HEK293 (cell line): ENCODE data around the gene SHROOM4.

ENCODE experiments used
- CTCF ChIA-PET: fragments of 350-600 bp; formaldehyde crosslinking; extraction: SDS; loops from one replicate; lab custom pipeline; 2021; ENCODE audit warnings: antibody characterized with exemption; lab: Yijun Ruan, JAX
- POLR2A ChIA-PET: fragments of 300-600 bp; formaldehyde crosslinking; extraction: SDS; loops from one replicate; lab custom pipeline; 2020; ENCODE audit warnings: antibody characterized with exemption, inconsistent platforms; lab: Yijun Ruan, JAX
- H3K27ac ChIP-seq: fragments of 200-500 bp; sonication (Bioruptor generic); 2 replicates; pipeline ENCODE4 v1.5.1; 2014; ENCODE audit warnings: low read depth, low read length, control low read depth, inconsistent platforms; ENCODE audit errors: extremely low read depth
- H3K36me3 ChIP-seq, 2 experiments: fragments of 200-500 bp in 1 of 2; sonication (Bioruptor generic) in 1 of 2; 1 replicate in 1 of 2; 2 replicates in 1 of 2; pipeline ENCODE4 v1.5.1; 2014 to 2017; ENCODE audit warnings: inconsistent platforms in 2 of 2, low read length in 2 of 2; ENCODE audit not compliant: control insufficient read depth in 2 of 2, insufficient read depth in 1 of 2
- H3K4me1 ChIP-seq: fragments of 200-500 bp; sonication (Bioruptor generic); 2 replicates; pipeline ENCODE4 v1.5.1; 2014; ENCODE audit warnings: mild to moderate bottlenecking, low read length, inconsistent platforms; ENCODE audit not compliant: control insufficient read depth, insufficient read depth
- H3K4me3 ChIP-seq: 2 replicates; pipeline ENCODE4 v1.5.1; 2011; ENCODE audit warnings: low read depth, mild to moderate bottlenecking, control low read depth, low read length, moderate library complexity
- H3K9me3 ChIP-seq: fragments of 200-500 bp; sonication (Bioruptor generic); 2 replicates; pipeline ENCODE4 v1.5.1; 2014; ENCODE audit warnings: low read depth, low read length, inconsistent platforms; ENCODE audit not compliant: control insufficient read depth, insufficient read depth
- GLIS2 ChIP-seq: fragments of 450-650 bp; formaldehyde crosslinking; IDR thresholded peaks from 2 replicates; pipeline ENCODE4 v1.5.1; 2016; ENCODE audit warnings: missing biosample characterization, missing genetic modification characterization
- PRDM4 ChIP-seq: fragments of 450-650 bp; formaldehyde crosslinking; IDR thresholded peaks from 2 replicates; pipeline ENCODE4 v1.5.1; 2017; ENCODE audit warnings: missing biosample characterization, missing genetic modification characterization
- SCRT1 ChIP-seq: fragments of 450-650 bp; formaldehyde crosslinking; IDR thresholded peaks from 2 replicates; pipeline ENCODE4 v1.5.1; 2016; ENCODE audit warnings: missing biosample characterization, missing genetic modification characterization, borderline replicate concordance
- TCF7L2 ChIP-seq: IDR thresholded peaks from 2 replicates; pipeline ENCODE4 v1.6.1; 2011; ENCODE audit warnings: low read depth, mild to moderate bottlenecking, inconsistent platforms, low read length, moderate library complexity, borderline replicate concordance
- YY1 ChIP-seq: fragments of 450-650 bp; formaldehyde crosslinking; IDR thresholded peaks from 2 replicates; pipeline ENCODE4 v1.5.1; 2018; ENCODE audit warnings: missing biosample characterization, missing genetic modification characterization
- ZBTB11 ChIP-seq: fragments of 450-650 bp; formaldehyde crosslinking; conservative IDR thresholded peaks from 2 replicates; pipeline ENCODE4 v1.5.1; 2016; ENCODE audit warnings: low read depth, missing biosample characterization, missing genetic modification characterization
- ZBTB7A ChIP-seq: fragments of 450-650 bp; formaldehyde crosslinking; IDR thresholded peaks from 2 replicates; pipeline ENCODE4 v1.5.1; 2016; ENCODE audit warnings: low read depth, missing biosample characterization, missing genetic modification characterization
- ZNF138 ChIP-seq: fragments of 450-650 bp; formaldehyde crosslinking; IDR thresholded peaks from 2 replicates; pipeline ENCODE4 v1.5.1; 2016; ENCODE audit warnings: missing biosample characterization, missing genetic modification characterization, borderline replicate concordance
- ZNF146 ChIP-seq: fragments of 450-650 bp; formaldehyde crosslinking; IDR thresholded peaks from 2 replicates; pipeline ENCODE4 v1.5.1; 2016; ENCODE audit warnings: missing biosample characterization, missing genetic modification characterization
- ZNF169 ChIP-seq: fragments of 450-650 bp; formaldehyde crosslinking; IDR thresholded peaks from 2 replicates; pipeline ENCODE4 v1.5.1; 2016; ENCODE audit warnings: missing biosample characterization, missing genetic modification characterization
- ZNF184 ChIP-seq: fragments of 450-650 bp; IDR thresholded peaks from 2 replicates; pipeline ENCODE4 v1.5.1; 2018; ENCODE audit warnings: missing biosample characterization, mild to moderate bottlenecking, missing genetic modification characterization
- ZNF19 ChIP-seq: fragments of 450-650 bp; formaldehyde crosslinking; IDR thresholded peaks from 2 replicates; pipeline ENCODE4; 2016; ENCODE audit warnings: missing biosample characterization, missing genetic modification characterization, low read depth
- ZNF221 ChIP-seq: fragments of 450-650 bp; formaldehyde crosslinking; IDR thresholded peaks from 2 replicates; pipeline ENCODE4 v1.5.1; 2017; ENCODE audit warnings: missing biosample characterization, missing genetic modification characterization, borderline replicate concordance
- ZNF266 ChIP-seq: fragments of 450-650 bp; formaldehyde crosslinking; IDR thresholded peaks from 2 replicates; pipeline ENCODE4 v1.5.1; 2016; ENCODE audit warnings: missing biosample characterization, missing genetic modification characterization, low read depth
- ZNF274 ChIP-seq, 2 experiments: fragments of 200-500 bp in 1 of 2; fragments of 450-650 bp in 1 of 2; sonication (Bioruptor generic) in 1 of 2; formaldehyde crosslinking in 1 of 2; IDR thresholded peaks; 2 replicates each; pipeline versions ENCODE4 v1.5.1 to v1.6.1; 2014 to 2016; ENCODE audit warnings: borderline replicate concordance in 1 of 2, inconsistent platforms in 1 of 2, low read length in 1 of 2, missing biosample characterization in 1 of 2, missing genetic modification characterization in 1 of 2
- ZNF302 ChIP-seq: fragments of 450-650 bp; formaldehyde crosslinking; IDR thresholded peaks from 2 replicates; pipeline ENCODE4 v1.5.1; 2016; ENCODE audit warnings: missing biosample characterization, missing genetic modification characterization, low read depth
- ZNF335 ChIP-seq: fragments of 450-650 bp; formaldehyde crosslinking; conservative IDR thresholded peaks from 2 replicates; pipeline ENCODE4 v1.5.1; 2016; ENCODE audit warnings: missing biosample characterization, missing genetic modification characterization
- ZNF423 ChIP-seq: fragments of 450-650 bp; formaldehyde crosslinking; IDR thresholded peaks from 2 replicates; pipeline ENCODE4 v1.5.1; 2016; ENCODE audit warnings: missing biosample characterization, missing genetic modification characterization
- ZNF473 ChIP-seq: fragments of 450-650 bp; formaldehyde crosslinking; IDR thresholded peaks from 2 replicates; pipeline ENCODE4 v1.5.1; 2017; ENCODE audit warnings: missing biosample characterization, missing genetic modification characterization
- ZNF48 ChIP-seq: fragments of 450-650 bp; formaldehyde crosslinking; IDR thresholded peaks from 2 replicates; pipeline ENCODE4 v1.5.1; 2016; ENCODE audit warnings: missing biosample characterization, missing genetic modification characterization
- ZNF530 ChIP-seq: fragments of 450-650 bp; formaldehyde crosslinking; IDR thresholded peaks from 2 replicates; pipeline ENCODE4 v1.5.1; 2016; ENCODE audit warnings: low read depth, missing biosample characterization, missing genetic modification characterization
- ZNF548 ChIP-seq: fragments of 450-650 bp; formaldehyde crosslinking; IDR thresholded peaks from 2 replicates; pipeline ENCODE4 v1.5.1; 2016; ENCODE audit warnings: missing biosample characterization, missing genetic modification characterization
- ZNF561 ChIP-seq: fragments of 450-650 bp; IDR thresholded peaks from 2 replicates; pipeline ENCODE4 v1.5.1; 2018; ENCODE audit warnings: missing biosample characterization, missing genetic modification characterization, borderline replicate concordance
- ZNF629 ChIP-seq: fragments of 450-650 bp; formaldehyde crosslinking; IDR thresholded peaks from 2 replicates; pipeline ENCODE4 v1.5.1; 2017; ENCODE audit warnings: missing biosample characterization, missing genetic modification characterization
- ZNF654 ChIP-seq: fragments of 450-650 bp; formaldehyde crosslinking; IDR thresholded peaks from 2 replicates; pipeline ENCODE4 v1.5.1; 2016; ENCODE audit warnings: low read depth, missing biosample characterization, missing genetic modification characterization
- ZNF660 ChIP-seq: fragments of 450-650 bp; IDR thresholded peaks from 2 replicates; pipeline ENCODE4 v1.5.1; 2018; ENCODE audit warnings: missing biosample characterization, mild to moderate bottlenecking, missing genetic modification characterization
- ZNF768 ChIP-seq: fragments of 450-650 bp; formaldehyde crosslinking; IDR thresholded peaks from 2 replicates; pipeline ENCODE4 v1.5.1; 2018; ENCODE audit warnings: missing biosample characterization, mild to moderate bottlenecking, missing genetic modification characterization
- ZNF837 ChIP-seq: fragments of 450-650 bp; formaldehyde crosslinking; IDR thresholded peaks from 2 replicates; pipeline ENCODE4 v1.5.1; 2016; ENCODE audit warnings: missing biosample characterization, missing genetic modification characterization
- TF ChIP-seq, protein P1 (sequence below): fragments of 450-650 bp; formaldehyde crosslinking; IDR thresholded peaks from 2 replicates; pipeline ENCODE4; 2016; ENCODE audit warnings: missing biosample characterization, missing genetic modification characterization
- TF ChIP-seq, protein P2 (sequence below): fragments of 450-650 bp; formaldehyde crosslinking; IDR thresholded peaks from 2 replicates; pipeline ENCODE4 v1.5.1; 2017; ENCODE audit warnings: missing biosample characterization, missing genetic modification characterization

Gene SHROOM4

GRCh38 chrX:50852524-50852923 is 38.5 kb upstream of the SHROOM4 start:
- ChIA-PET CTCF (no interaction called here), POLR2A (no interaction called here)
- no peak for TF ChIP-seq PRDM4 (tag by site-specific recombination)
- TF ChIP-seq ZNF221 (tag by site-specific recombination) = no peak
- no peak for TF ChIP-seq ZNF660 (tag by site-specific recombination)
- TF ChIP-seq, protein P1, sequence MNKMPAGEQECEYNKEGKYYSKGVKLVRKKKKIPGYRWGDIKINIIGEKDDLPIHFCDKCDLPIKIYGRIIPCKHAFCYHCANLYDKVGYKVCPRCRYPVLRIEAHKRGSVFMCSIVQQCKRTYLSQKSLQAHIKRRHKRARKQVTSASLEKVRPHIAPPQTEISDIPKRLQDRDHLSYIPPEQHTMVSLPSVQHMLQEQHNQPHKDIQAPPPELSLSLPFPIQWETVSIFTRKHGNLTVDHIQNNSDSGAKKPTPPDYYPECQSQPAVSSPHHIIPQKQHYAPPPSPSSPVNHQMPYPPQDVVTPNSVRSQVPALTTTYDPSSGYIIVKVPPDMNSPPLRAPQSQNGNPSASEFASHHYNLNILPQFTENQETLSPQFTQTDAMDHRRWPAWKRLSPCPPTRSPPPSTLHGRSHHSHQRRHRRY (tag by site-specific recombination) = no peak
- no peak for TF ChIP-seq ZNF561 (tag by site-specific recombination)
- no peak for TF ChIP-seq ZNF548
- no peak for TF ChIP-seq ZNF19 (tag by site-specific recombination)
- TF ChIP-seq ZNF146 (tag by site-specific recombination) = no peak
- TF ChIP-seq, protein P2, sequence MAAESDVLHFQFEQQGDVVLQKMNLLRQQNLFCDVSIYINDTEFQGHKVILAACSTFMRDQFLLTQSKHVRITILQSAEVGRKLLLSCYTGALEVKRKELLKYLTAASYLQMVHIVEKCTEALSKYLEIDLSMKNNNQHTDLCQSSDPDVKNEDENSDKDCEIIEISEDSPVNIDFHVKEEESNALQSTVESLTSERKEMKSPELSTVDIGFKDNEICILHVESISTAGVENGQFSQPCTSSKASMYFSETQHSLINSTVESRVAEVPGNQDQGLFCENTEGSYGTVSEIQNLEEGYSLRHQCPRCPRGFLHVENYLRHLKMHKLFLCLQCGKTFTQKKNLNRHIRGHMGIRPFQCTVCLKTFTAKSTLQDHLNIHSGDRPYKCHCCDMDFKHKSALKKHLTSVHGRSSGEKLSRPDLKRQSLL (tag by site-specific recombination) = no peak
- no peak for TF ChIP-seq TCF7L2
- no peak for TF ChIP-seq ZNF530 (tag by site-specific recombination)
- TF ChIP-seq ZNF169 (tag by site-specific recombination) = no peak
- no peak for TF ChIP-seq ZNF274 (IDR thresholded peaks at IDR 0.05; ENCODE audit: low read length)
- no peak for TF ChIP-seq ZNF274 (tag by site-specific recombination; IDR thresholded peaks at IDR 0.05; ENCODE audit: borderline replicate concordance)
- TF ChIP-seq GLIS2 = no peak
- TF ChIP-seq ZNF629 = no peak
- no peak overlapping the region for H3K27ac ChIP-seq
- no peak overlapping the region for H3K4me3 ChIP-seq
- H3K9me3 ChIP-seq = no peaks in the 10 kb centered on the region
- H3K36me3 ChIP-seq = no peaks in the 10 kb centered on the region
- no peaks in the 10 kb centered on the region for H3K4me1 ChIP-seq

DNA sequence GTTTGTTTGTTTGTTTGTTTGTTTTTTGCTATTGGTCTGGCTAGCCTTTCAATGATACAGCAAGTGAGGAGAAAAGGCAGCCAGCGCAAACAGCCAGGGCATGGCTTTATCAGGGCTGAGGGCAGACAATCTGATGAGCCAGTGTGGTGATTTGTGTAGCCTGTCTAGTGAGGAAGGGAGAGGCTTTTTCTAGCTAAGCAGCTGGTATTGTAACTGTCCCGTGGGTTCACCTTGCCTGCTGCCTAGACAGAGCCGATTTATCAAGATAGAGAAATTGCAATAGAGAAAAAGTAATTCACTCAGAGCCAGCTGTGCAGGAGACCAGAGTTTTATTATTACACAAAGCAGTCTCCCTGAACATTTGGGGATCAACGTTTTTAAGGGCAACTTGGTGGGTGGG is 28.2 kb upstream of the SHROOM4 start:
- Histone ChIP-seq H3K4me1 (no peaks in the 10 kb centered on the region), H3K27ac (no peak overlapping the region), H3K36me3 (no peaks in the 10 kb centered on the region), H3K9me3 (no peaks in the 10 kb centered on the region), H3K4me3 (no peak overlapping the region)
- CTCF ChIA-PET = interaction anchor here (1.7 kb wide), 1 partner anchor 61 kb away, joined by 7 read pairs; no protein-coding TSS in a partner anchor
- POLR2A ChIA-PET = no interaction called here
- TF ChIP-seq ZNF473 (tag by site-specific recombination) (no peak), ZBTB11 (tag by site-specific recombination) (no peak), YY1 (tag by site-specific recombination) (no peak), ZNF48 (tag by site-specific recombination) (no peak), ZNF837 (no peak), ZBTB7A (tag by site-specific recombination) (no peak), SCRT1 (tag by site-specific recombination) (no peak), ZNF266 (no peak), ZNF184 (tag by site-specific recombination) (no peak), ZNF768 (no peak), ZNF335 (no peak), ZNF654 (tag by site-specific recombination) (no peak), ZNF302 (tag by site-specific recombination) (no peak), ZNF138 (tag by site-specific recombination) (no peak), ZNF423 (tag by site-specific recombination) (no peak)
